ENCODE results near the gene TAOK1.

DNA sequence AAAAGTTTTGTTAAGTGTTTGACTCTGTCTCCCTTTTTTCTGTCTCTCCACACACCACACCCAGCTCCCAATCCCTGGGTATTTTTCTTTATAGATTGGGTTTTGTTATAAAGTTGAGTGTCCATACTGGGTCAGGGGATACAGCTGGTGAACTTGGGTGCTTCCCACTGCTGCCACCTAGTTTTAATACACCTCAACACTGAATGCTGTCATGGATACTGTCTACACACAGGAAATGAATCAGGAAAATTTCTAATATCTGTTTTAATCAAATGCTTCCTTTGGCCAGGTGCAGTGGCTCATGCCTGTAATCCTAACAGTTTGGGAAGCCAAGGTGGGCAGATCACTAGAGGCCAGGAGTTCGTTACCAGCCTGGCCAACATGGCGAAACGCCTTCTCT is 5.3 kb upstream of the TAOK1 start:
- TF ChIP-seq CTCF (IDR thresholded peaks at IDR 0.05) (no peak), POLR2A (IDR thresholded peaks at IDR 0.05) (no peak)
